AG04450 (cell line): ENCODE measurements around the gene BRIP1. TPM values are rescaled to one million over a fixed set of nuclear protein-coding genes. Genes with fewer than 3 reads are reported as not detected.

Experiments used
- CTCF ChIA-PET: fragments of 300-600, 350-600 bp; formaldehyde crosslinking; extraction: SDS; loops from one replicate; lab custom pipeline; 2022; ENCODE audit warnings: antibody characterized with exemption, inconsistent platforms; lab: Charles Lee
- POLR2A ChIA-PET: fragments of 350-600 bp; formaldehyde crosslinking; extraction: SDS; loops from one replicate; lab custom pipeline; 2021; ENCODE audit warnings: antibody characterized with exemption, inconsistent platforms; lab: Yijun Ruan, JAX
- DNase-seq: peaks from one replicate; pipeline ENCODE4 v3.0.0-alpha.2; 2011; ENCODE audit warnings: low read depth, low spot score
- H3K27ac ChIP-seq: one replicate; pipeline ENCODE4 v1.5.1; 2012; ENCODE audit warnings: low read depth, low read length, control low read depth
- H3K27me3 ChIP-seq: one replicate; pipeline ENCODE4 v1.6.0; 2012; ENCODE audit warnings: low read length; ENCODE audit not compliant: control insufficient read depth, insufficient read depth
- H3K4me3 ChIP-seq: 2 replicates; pipeline ENCODE4 v1.5.1; 2011; ENCODE audit warnings: mild to moderate bottlenecking, low read depth, low read length, control low read depth
- H3K9me3 ChIP-seq: 2 replicates; pipeline ENCODE4 v1.5.1; 2012; ENCODE audit warnings: low read length; ENCODE audit not compliant: control insufficient read depth, insufficient read depth
- CTCF ChIP-seq: IDR thresholded peaks from 2 replicates; pipeline ENCODE4 v1.5.1; 2011; ENCODE audit warnings: low read depth, low read length, control low read depth, inconsistent platforms
- polyA plus RNA-seq: library from polyadenylated mRNA; depleted of rRNA; stranded (reverse); fragments of >200 nt; gene quantifications from 2 replicates; pipeline ENCODE4 v1.2.3, GENCODE V29; 2011

The BRIP1 gene
- polyA plus RNA-seq, 1 experiment = 5.0 TPM

DNA sequence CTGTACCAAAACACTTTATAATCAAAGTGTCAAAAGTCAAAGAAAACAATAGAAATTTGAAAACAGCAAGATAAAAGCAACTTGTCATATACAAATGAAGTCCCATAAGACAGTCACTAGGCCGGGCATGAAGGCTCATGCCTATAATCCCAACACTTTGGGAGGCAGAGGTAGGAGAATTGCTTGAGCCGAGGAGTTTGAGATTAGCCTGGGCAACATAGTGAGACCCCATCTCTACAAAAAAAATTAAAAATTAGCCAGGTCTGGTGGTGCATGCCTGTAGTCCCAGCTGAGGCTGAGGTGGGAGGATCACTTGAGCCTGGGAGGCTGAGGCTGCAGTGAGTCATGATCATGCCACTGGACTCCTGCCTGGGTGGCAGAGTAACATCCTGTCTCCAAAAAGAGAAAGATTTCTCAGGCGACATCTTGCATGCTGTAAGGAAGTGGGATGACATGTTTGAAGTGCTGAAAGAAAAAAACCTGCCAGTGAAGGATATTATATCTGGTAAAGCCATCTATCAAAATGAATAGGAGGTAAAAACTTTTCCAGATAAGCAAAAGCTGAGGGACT lies 173.6 kb downstream of the BRIP1 start:
- H3K9me3 ChIP-seq = no peaks in the 10 kb centered on the region
- no peak for TF ChIP-seq CTCF
- no peaks in the 10 kb centered on the region for H3K27me3 ChIP-seq
- POLR2A ChIA-PET = no interaction called here
- no peak overlapping the region for H3K27ac ChIP-seq
- no peak overlapping the region for H3K4me3 ChIP-seq
- no peak for DNase-seq
- CTCF ChIA-PET = interaction anchor here (0.6 kb wide), 1 partner anchor 174 kb away, joined by 3 read pairs; no protein-coding TSS in a partner anchor

DNA sequence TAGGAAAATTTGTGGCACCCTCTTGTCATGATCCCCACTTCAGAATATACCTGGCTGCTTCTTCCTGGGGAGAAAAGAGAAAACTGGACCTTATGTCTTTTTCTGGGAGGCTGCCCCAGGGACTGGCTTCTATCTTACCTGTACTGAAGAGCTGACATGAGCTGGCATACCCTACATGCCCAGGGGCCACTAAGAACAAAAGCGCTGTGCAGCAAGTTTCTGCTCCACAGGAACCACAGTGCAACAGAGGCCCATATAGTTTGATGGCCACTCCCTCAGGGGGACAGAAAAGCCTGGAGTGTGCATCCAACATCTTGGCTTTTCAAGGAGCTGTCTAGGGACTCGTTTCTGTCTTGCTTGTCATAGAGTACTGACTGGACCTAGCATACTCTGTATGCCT lies 175.6 kb downstream of the BRIP1 start:
- ChIA-PET CTCF (interaction anchor here (0.5 to 1.4 kb wide), 4 partner anchors 24 to 271 kb away, joined by 3 to 6 read pairs (median 4); no protein-coding TSS in a partner anchor), POLR2A (no interaction called here)
- H3K9me3 ChIP-seq = no peaks in the 10 kb centered on the region

DNA sequence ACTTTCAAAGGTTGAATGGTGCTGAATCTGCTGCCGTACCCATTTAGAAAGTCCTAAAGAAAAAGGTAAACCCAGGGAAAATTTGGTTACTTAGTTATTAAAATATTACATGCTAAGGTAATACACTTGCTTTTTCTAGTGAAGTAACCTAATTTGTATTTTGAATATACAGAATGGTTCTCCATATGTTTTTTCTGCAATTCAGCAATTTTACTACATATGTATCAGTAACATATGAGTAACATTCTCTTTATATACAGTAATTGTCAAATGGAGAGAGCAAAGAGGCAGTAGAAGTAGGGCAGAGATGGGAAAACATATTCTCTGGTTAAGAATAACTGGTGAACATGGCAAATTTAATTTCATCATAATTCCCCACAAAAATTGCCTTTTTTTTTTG lies 177.2 kb downstream of the BRIP1 start:
- no peak for DNase-seq
- no peak for TF ChIP-seq CTCF
- POLR2A ChIA-PET = no interaction called here

More for the DNA sequence above, 175.6 kb downstream of the BRIP1 start:
- no peak overlapping the region for H3K4me3 ChIP-seq
- TF ChIP-seq CTCF = no peak
- no peak overlapping the region for H3K27ac ChIP-seq
- no peak for DNase-seq
- no peaks in the 10 kb centered on the region for H3K27me3 ChIP-seq

GRCh38 chr17:61684818-61685217 lies 178.5 kb downstream of the BRIP1 start:
- Histone ChIP-seq H3K27me3 (no peaks in the 10 kb centered on the region), H3K4me3 (no peak overlapping the region), H3K9me3 (no peaks in the 10 kb centered on the region), H3K27ac (no peak overlapping the region)
- POLR2A ChIA-PET = no interaction called here
- TF ChIP-seq CTCF = no peak
- DNase-seq = no peak
- CTCF ChIA-PET = no interaction called here

More for the DNA sequence above, 177.2 kb downstream of the BRIP1 start:
- CTCF ChIA-PET = no interaction called here
- Histone ChIP-seq H3K9me3 (no peaks in the 10 kb centered on the region), H3K27me3 (no peaks in the 10 kb centered on the region), H3K27ac (no peak overlapping the region), H3K4me3 (no peak overlapping the region)

- ChIA-PET CTCF (interaction anchor here (0.7 kb wide), 1 partner anchor 49 kb away, joined by 3 read pairs; no protein-coding TSS in a partner anchor), POLR2A (no interaction called here)
- Histone ChIP-seq H3K27me3 (no peaks in the 10 kb centered on the region), H3K9me3 (no peaks in the 10 kb centered on the region), H3K4me3 (no peak overlapping the region), H3K27ac (no peak overlapping the region)
- DNase-seq = no peak
- no peak for TF ChIP-seq CTCF
Measured at GRCh38 chr17:61684172-61684571, 179.2 kb downstream of the BRIP1 start.
